HCT116 (cell line): ENCODE results near the gene EXOSC6. TPM values are rescaled to one million over a fixed set of nuclear protein-coding genes. Genes with fewer than 3 reads are reported as not detected.

ENCODE experiments used
- ATAC-seq: fragments of 200-7000 bp; cut with Tn5 transposase; 2 replicates; pipeline ENCODE4 v1.9.1; 2020; ENCODE audit warnings: mild to moderate bottlenecking, moderate library complexity
- BruUV-seq: library from RNA; stranded (reverse); fragments of 400-500 nt; replicated peaks from 2 replicates; lab custom pipeline; 2021; lab: Mats Ljungman, UMichigan
- CTCF ChIA-PET: fragments of 300-600 bp; sonication (Branson Sonifier 250); formaldehyde crosslinking; loops from one replicate; lab custom pipeline; 2021; ENCODE audit warnings: antibody characterized with exemption; lab: Charles Lee
- POLR2A ChIA-PET: fragments of 300-600, 350-600 bp; sonication (Branson Sonifier 250); formaldehyde crosslinking; loops from one replicate; lab custom pipeline; 2021; ENCODE audit warnings: antibody characterized with exemption; lab: Charles Lee
- RAD21 ChIA-PET, 2 experiments: fragments of 300-600 bp; sonication (Branson Sonifier 250); formaldehyde crosslinking; loops; one replicate each; lab custom pipeline; 2023; ENCODE audit warnings: low total read pairs in 2 of 2; ENCODE audit not compliant: uncharacterized antibody in 2 of 2, unreplicated experiment in 2 of 2, low non-redundant PET in 1 of 2; lab: Charles Lee
- DNase-seq: peaks from one replicate; pipeline ENCODE4 v3.0.0-alpha.2; 2010; ENCODE audit warnings: low read depth, low spot score
- H2AFZ ChIP-seq: fragments of 200-600 bp; shearing (Covaris generic), sonication (generic); 2 replicates; pipeline ENCODE4 v1.6.1; 2017; ENCODE audit warnings: low read depth, mixed run types, mixed read lengths, antibody characterized with exemption, low read length; ENCODE audit not compliant: poor library complexity, severe bottlenecking
- H3K27ac ChIP-seq: 2 replicates; pipeline ENCODE4 v1.5.1; 2012; ENCODE audit warnings: low read depth, low read length
- H3K27me3 ChIP-seq: fragments of 200-600 bp; sonication (generic); 2 replicates; pipeline ENCODE4 v1.6.1; 2016; ENCODE audit warnings: mixed run types, low read length, mixed read lengths; ENCODE audit not compliant: insufficient read depth
- H3K36me3 ChIP-seq, 2 experiments: fragments of 200-500 bp in 1 of 2; fragments of 200-600 bp in 1 of 2; sonication (Bioruptor generic) in 1 of 2; sonication (generic) in 1 of 2; 2 replicates each; pipeline versions ENCODE4 v1.5.1 to v1.6.1; 2014 to 2016; ENCODE audit warnings: low read length in 2 of 2, inconsistent platforms in 1 of 2, mixed read lengths in 1 of 2, mixed run types in 1 of 2; ENCODE audit not compliant: insufficient read depth in 2 of 2, control insufficient read depth in 1 of 2
- H3K4me1 ChIP-seq, 2 experiments: fragments of 200-600 bp in 1 of 2; sonication (generic) in 1 of 2; 2 replicates each; pipeline versions ENCODE4 v1.5.1 to v1.6.1; 2012 to 2017; ENCODE audit warnings: low read length in 2 of 2, inconsistent platforms in 1 of 2, mild to moderate bottlenecking in 1 of 2, mixed read lengths in 1 of 2, mixed run types in 1 of 2, moderate library complexity in 1 of 2; ENCODE audit not compliant: insufficient read depth in 2 of 2, control insufficient read depth in 1 of 2
- H3K4me2 ChIP-seq: fragments of 200-600 bp; sonication (generic); 2 replicates; pipeline ENCODE4 v1.6.1; 2017; ENCODE audit warnings: mixed run types, low read length, mixed read lengths
- H3K4me3 ChIP-seq, 2 experiments: fragments of 200-600 bp in 1 of 2; sonication (generic) in 1 of 2; replicated peaks in 1 of 2; 2 replicates each; pipeline ENCODE4 v1.5.1; 2011 to 2016; ENCODE audit warnings: low read length in 2 of 2, control low read depth in 1 of 2, low read depth in 1 of 2, mild to moderate bottlenecking in 1 of 2, mixed read lengths in 1 of 2, mixed run types in 1 of 2
- H3K79me2 ChIP-seq: fragments of 200-600 bp; sonication (generic); 2 replicates; pipeline ENCODE4 v1.6.1; 2017; ENCODE audit warnings: mild to moderate bottlenecking, mixed run types, low read length, moderate library complexity, mixed read lengths; ENCODE audit not compliant: insufficient read depth
- H3K9ac ChIP-seq: fragments of 200-600 bp; sonication (generic); 2 replicates; pipeline ENCODE4 v1.6.1; 2016; ENCODE audit warnings: low read length, mixed read lengths
- H3K9me2 ChIP-seq: fragments of 200-600 bp; sonication (generic), shearing (Covaris generic); 2 replicates; pipeline ENCODE4 v1.6.1; 2017; ENCODE audit warnings: mixed run types, mild to moderate bottlenecking, moderate library complexity; ENCODE audit not compliant: insufficient read depth
- H3K9me3 ChIP-seq, 2 experiments: fragments of 200-500 bp in 1 of 2; fragments of 200-600 bp in 1 of 2; sonication (Bioruptor generic) in 1 of 2; sonication (generic) in 1 of 2; 2 replicates each; pipeline ENCODE4 v1.6.1; 2014 to 2017; ENCODE audit warnings: low read length in 2 of 2, mixed read lengths in 2 of 2, inconsistent platforms in 1 of 2, low read depth in 1 of 2, mild to moderate bottlenecking in 1 of 2, mixed run types in 1 of 2, moderate library complexity in 1 of 2; ENCODE audit not compliant: control insufficient read depth in 1 of 2, insufficient read depth in 1 of 2
- H4K20me1 ChIP-seq: fragments of 200-600 bp; sonication (generic), shearing (Covaris generic); 2 replicates; pipeline ENCODE4 v1.6.1; 2017; ENCODE audit warnings: mixed run types, mild to moderate bottlenecking, moderate library complexity; ENCODE audit not compliant: insufficient read depth
- CBX3 ChIP-seq: IDR thresholded peaks from 2 replicates; pipeline ENCODE4 v1.6.1; 2012; ENCODE audit warnings: low read depth
- CEBPB ChIP-seq: IDR thresholded peaks from 2 replicates; pipeline ENCODE4 v1.6.1; 2012; ENCODE audit warnings: low read depth
- CTCF ChIP-seq, 3 experiments: fragments of 200-600 bp in 1 of 3; sonication (generic) in 1 of 3; IDR thresholded peaks in 2 of 3; conservative IDR thresholded peaks in 1 of 3; 2 replicates each; pipeline ENCODE4 v1.5.1; 2012 to 2017; ENCODE audit warnings: low read depth in 2 of 3, low read length in 2 of 3, antibody characterized with exemption in 1 of 3, borderline replicate concordance in 1 of 3, control low read depth in 1 of 3, mild to moderate bottlenecking in 1 of 3, mixed read lengths in 1 of 3, mixed run types in 1 of 3, moderate library complexity in 1 of 3; ENCODE audit not compliant: insufficient read depth in 1 of 3
- FOSL1 ChIP-seq: IDR thresholded peaks from 2 replicates; pipeline ENCODE4 v1.6.1; 2012; ENCODE audit warnings: low read depth
- JUND ChIP-seq: IDR thresholded peaks from 2 replicates; pipeline ENCODE4 v1.6.1; 2012
- POLR2A ChIP-seq: IDR thresholded peaks from 2 replicates; pipeline ENCODE4 v1.7.0; 2011; ENCODE audit warnings: borderline replicate concordance; ENCODE audit not compliant: insufficient read depth, insufficient read length; ENCODE audit errors: extremely low read depth
- POLR2AphosphoS5 ChIP-seq: IDR thresholded peaks from 2 replicates; pipeline ENCODE4 v1.6.1; 2011; ENCODE audit warnings: mild to moderate bottlenecking, low read depth, low read length, moderate library complexity
- REST ChIP-seq: IDR thresholded peaks from 2 replicates; pipeline ENCODE4 v1.6.1; 2012; ENCODE audit warnings: low read depth
- TCF7L2 ChIP-seq: IDR thresholded peaks from 2 replicates; pipeline ENCODE4 v1.7.0; 2011; ENCODE audit warnings: borderline replicate concordance, inconsistent platforms; ENCODE audit not compliant: insufficient read depth, insufficient read length; ENCODE audit errors: extremely low read depth
- YY1 ChIP-seq: IDR thresholded peaks from 2 replicates; pipeline ENCODE4 v1.6.1; 2011; ENCODE audit warnings: low read length, low read depth, moderate library complexity, mild to moderate bottlenecking; ENCODE audit not compliant: insufficient replicate concordance; ENCODE audit errors: extremely low read depth
- ZBTB33 ChIP-seq: IDR thresholded peaks from 2 replicates; pipeline ENCODE4 v1.6.1; 2011; ENCODE audit warnings: mild to moderate bottlenecking, low read length, moderate library complexity; ENCODE audit not compliant: insufficient replicate concordance; ENCODE audit errors: extremely low read depth
- intact Hi-C: fragments of 100-400 bp; cut with micrococcal nuclease; formaldehyde crosslinking; loops from 2 replicates; pipeline ENCODE4 v1.10.0; 2022
- total RNA-seq: library from RNA; stranded (reverse); gene quantifications from one replicate; pipeline ENCODE4 v1.2.1, GENCODE V29; 2021; ENCODE audit not compliant: unreplicated experiment

The EXOSC6 gene
- total RNA-seq, 1 experiment from 2014 or later: 22.9 TPM

- ATAC-seq (no peak), DNase-seq (no peak)
- Histone ChIP-seq H3K9me3 (no peaks in the 10 kb centered on the region), H3K9me2 (no peaks in the 10 kb centered on the region), H3K27ac (no peak overlapping the region), H3K27me3 (no peaks in the 10 kb centered on the region), H3K4me1 (no peaks in the 10 kb centered on the region), H3K4me3 (no peak overlapping the region), H2AFZ (no peak overlapping the region), H4K20me1 (no peaks in the 10 kb centered on the region), H3K9ac (no peak overlapping the region), H3K79me2 (peaks cover 49% of the 10 kb centered on the region), H3K4me2 (no peak overlapping the region), H3K36me3 (peaks cover 54% of the 10 kb centered on the region in 2 experiments; a peak in 3 of 4 replicates)
- CTCF ChIA-PET: no interaction called here
- RAD21 ChIA-PET: no interaction called here
- TF ChIP-seq POLR2AphosphoS5: 0 out of 2 replicates have a peak, but pooled peaks have one; percentile 18
- no peak for TF ChIP-seq CBX3
- no peak for TF ChIP-seq TCF7L2
- TF ChIP-seq FOSL1: no peak
- BruUV-seq: TSS peak; percentile 6
- intact Hi-C loops: no loop called here
- POLR2A ChIA-PET: no interaction called here
These were observed 24.7 kb upstream of the EXOSC6 start for GRCh38 chr16:70276392-70276791.

- Histone ChIP-seq H3K9ac (no peak overlapping the region), H3K4me3 (no peak overlapping the region), H3K27ac (no peak overlapping the region), H3K4me1 (no peaks in the 10 kb centered on the region), H3K4me2 (no peak overlapping the region), H4K20me1 (no peaks in the 10 kb centered on the region), H3K9me3 (no peaks in the 10 kb centered on the region), H3K27me3 (no peaks in the 10 kb centered on the region), H3K36me3 (peaks cover 39 to 50% of the 10 kb centered on the region in 2 experiments), H3K79me2 (peaks cover 20% of the 10 kb centered on the region), H3K9me2 (no peaks in the 10 kb centered on the region), H2AFZ (no peak overlapping the region)
- ChIA-PET CTCF (no interaction called here), RAD21 (no interaction called here), POLR2A (interaction anchor here (0.7 to 1.0 kb wide), 2 partner anchors 13 to 876 kb away, joined by 3 to 4 read pairs; no protein-coding TSS in a partner anchor)
- intact Hi-C loops: no loop called here
- no peak for DNase-seq
- no TSS peak for BruUV-seq
- ATAC-seq: no peak
- TF ChIP-seq POLR2A: no peak
- no peak for TF ChIP-seq POLR2AphosphoS5
- no peak for TF ChIP-seq CEBPB
- no peak for TF ChIP-seq TCF7L2
- no peak for TF ChIP-seq REST
- no peak for TF ChIP-seq JUND
- no peak for TF ChIP-seq CTCF (IDR thresholded peaks at IDR 0.05 in 2 of 3, conservative IDR thresholded peaks at IDR 0.05 in 1 of 3; ENCODE audit: borderline replicate concordance in 1 of 3, insufficient read depth in 1 of 3, low read depth in 2 of 3, low read length in 2 of 3)
- no peak for TF ChIP-seq YY1
- TF ChIP-seq ZBTB33: no peak
These were observed 20.0 kb upstream of the EXOSC6 start for GRCh38 chr16:70271696-70272095.
